IMR-90 (cell line): Measurements from ENCODE around the gene ST7. TPM values are rescaled to one million over a fixed set of nuclear protein-coding genes. Genes with fewer than 3 reads are reported as not detected.

Experiments
- ATAC-seq: fragments of 200-7000 bp; cut with Tn5 transposase; 2 replicates; pipeline ENCODE4 v1.9.1; 2020; ENCODE audit warnings: low read depth, mild to moderate bottlenecking, moderate library complexity
- BruUV-seq: library from RNA; stranded (reverse); fragments of 400-500 nt; replicated peaks from 2 replicates; lab custom pipeline; 2021; lab: Mats Ljungman, UMichigan
- CTCF ChIA-PET: fragments of 300-600 bp; formaldehyde crosslinking; extraction: SDS; loops from one replicate; lab custom pipeline; 2021; ENCODE audit warnings: antibody characterized with exemption; lab: Yijun Ruan, JAX
- POLR2A ChIA-PET: fragments of 300-600 bp; sonication (Branson Sonifier 250); formaldehyde crosslinking; loops from one replicate; lab custom pipeline; 2022; ENCODE audit warnings: antibody characterized with exemption; ENCODE audit not compliant: unreplicated experiment; lab: Charles Lee
- DNase-seq: peaks from one replicate; pipeline ENCODE4 v3.0.0; 2013
- H2AFZ ChIP-seq: replicated peaks from 2 replicates; pipeline ENCODE3; 2013; ENCODE audit warnings: low read length, mild to moderate bottlenecking; ENCODE audit not compliant: poor library complexity
- H2AK5ac ChIP-seq: 2 replicates; pipeline ENCODE4 v1.6.1; 2013; ENCODE audit warnings: low read depth, low read length, inconsistent platforms
- H2AK9ac ChIP-seq: replicated peaks from 2 replicates; pipeline ENCODE3; 2013; ENCODE audit warnings: mild to moderate bottlenecking, low read depth, low read length, moderate library complexity; ENCODE audit not compliant: poor library complexity
- H2BK120ac ChIP-seq: 2 replicates; pipeline ENCODE4 v1.6.1; 2013; ENCODE audit warnings: low read depth, low read length, inconsistent platforms
- H2BK15ac ChIP-seq: 3 replicates; pipeline ENCODE4 v1.6.1; 2013; ENCODE audit warnings: low read depth, low read length, inconsistent platforms
- H2BK20ac ChIP-seq: 2 replicates; pipeline ENCODE4 v1.6.1; 2013; ENCODE audit warnings: low read depth, mild to moderate bottlenecking, inconsistent platforms, low read length, moderate library complexity
- H2BK5ac ChIP-seq: 2 replicates; pipeline ENCODE4 v1.6.1; 2013; ENCODE audit warnings: mild to moderate bottlenecking, low read depth, low read length, inconsistent platforms; ENCODE audit not compliant: poor library complexity, severe bottlenecking
- H3K14ac ChIP-seq: replicated peaks from 2 replicates; pipeline ENCODE4 v1.6.1; 2013; ENCODE audit warnings: low read depth, low read length, inconsistent platforms
- H3K18ac ChIP-seq: 2 replicates; pipeline ENCODE4 v1.6.1; 2013; ENCODE audit warnings: low read depth, low read length, control low read depth
- H3K23ac ChIP-seq: 2 replicates; pipeline ENCODE4 v1.6.1; 2013; ENCODE audit warnings: low read depth, low read length, inconsistent platforms
- H3K27ac ChIP-seq: 2 replicates; pipeline ENCODE4 v1.5.1; 2013; ENCODE audit warnings: mild to moderate bottlenecking, control low read depth, low read length; ENCODE audit not compliant: insufficient read depth
- H3K27me3 ChIP-seq: 2 replicates; pipeline ENCODE4 v1.6.1; 2013; ENCODE audit warnings: low read length; ENCODE audit not compliant: control insufficient read depth, insufficient read depth
- H3K36me3 ChIP-seq: 2 replicates; pipeline ENCODE4 v1.6.1; 2013; ENCODE audit warnings: low read length, mixed read lengths; ENCODE audit not compliant: control insufficient read depth, insufficient read depth
- H3K4ac ChIP-seq: 2 replicates; pipeline ENCODE4 v1.6.1; 2013; ENCODE audit warnings: low read depth, low read length, inconsistent platforms
- H3K4me1 ChIP-seq: 2 replicates; pipeline ENCODE4 v1.6.1; 2013; ENCODE audit warnings: low read length, mixed read lengths; ENCODE audit not compliant: control insufficient read depth, insufficient read depth
- H3K4me2 ChIP-seq: 2 replicates; pipeline ENCODE4 v1.6.1; 2013; ENCODE audit warnings: low read depth, mild to moderate bottlenecking, control low read depth, low read length, moderate library complexity
- H3K4me3 ChIP-seq: 2 replicates; pipeline ENCODE4 v1.5.1; 2013; ENCODE audit warnings: low read depth, mild to moderate bottlenecking, control low read depth, low read length, moderate library complexity; ENCODE audit not compliant: insufficient read depth
- H3K56ac ChIP-seq: 2 replicates; pipeline ENCODE4 v1.6.1; 2013; ENCODE audit warnings: low read length, inconsistent platforms; ENCODE audit not compliant: insufficient read depth; ENCODE audit errors: extremely low read depth
- H3K79me1 ChIP-seq, 2 experiments: 2 replicates each; pipeline ENCODE4 v1.6.1; 2013; ENCODE audit warnings: low read length in 2 of 2, inconsistent platforms in 1 of 2, low read depth in 1 of 2
- H3K9ac ChIP-seq: 2 replicates; pipeline ENCODE4 v1.6.1; 2013; ENCODE audit warnings: low read depth, low read length, control low read depth
- H3K9me1 ChIP-seq: 2 replicates; pipeline ENCODE4 v1.6.1; 2013; ENCODE audit warnings: low read length, inconsistent platforms; ENCODE audit not compliant: insufficient read depth
- H3K9me3 ChIP-seq: 2 replicates; pipeline ENCODE4 v1.6.1; 2013; ENCODE audit warnings: low read length; ENCODE audit not compliant: control insufficient read depth, insufficient read depth
- H4K20me1 ChIP-seq: 2 replicates; pipeline ENCODE4 v1.6.1; 2013; ENCODE audit warnings: low read length, inconsistent platforms; ENCODE audit not compliant: insufficient read depth
- H4K5ac ChIP-seq: 2 replicates; pipeline ENCODE4 v1.6.1; 2013; ENCODE audit warnings: mild to moderate bottlenecking, low read depth, low read length, control low read depth
- H4K8ac ChIP-seq, 2 experiments: 2 replicates each; pipeline ENCODE4 v1.6.1; 2013; ENCODE audit warnings: low read depth in 2 of 2, low read length in 2 of 2, control low read depth in 1 of 2, inconsistent platforms in 1 of 2
- H4K91ac ChIP-seq: 2 replicates; pipeline ENCODE4 v1.6.1; 2013; ENCODE audit warnings: low read depth, low read length, inconsistent platforms; ENCODE audit not compliant: insufficient read depth
- BHLHE40 ChIP-seq: fragments of 150-350 bp; IDR thresholded peaks from 2 replicates; pipeline ENCODE4 v1.6.1; 2016; ENCODE audit warnings: mild to moderate bottlenecking, low read depth, low read length
- CEBPB ChIP-seq: IDR thresholded peaks from 2 replicates; pipeline ENCODE4 v1.6.1; 2012; ENCODE audit warnings: low read depth, low read length, improper control_type of control experiment
- CHD1 ChIP-seq: IDR thresholded peaks from 2 replicates; pipeline ENCODE4 v1.6.1; 2012; ENCODE audit warnings: low read depth, low read length, improper control_type of control experiment
- CTCF ChIP-seq: conservative IDR thresholded peaks from 2 replicates; pipeline ENCODE4 v1.5.1; 2012; ENCODE audit warnings: mild to moderate bottlenecking, low read depth, low read length, improper control_type of control experiment
- FOS ChIP-seq: fragments of 150-350 bp; IDR thresholded peaks from 2 replicates; pipeline ENCODE4 v1.6.1; 2016; ENCODE audit warnings: low read depth, low read length
- MAFK ChIP-seq: IDR thresholded peaks from 2 replicates; pipeline ENCODE4 v1.6.1; 2012; ENCODE audit warnings: low read depth, low read length, improper control_type of control experiment
- MAZ ChIP-seq: IDR thresholded peaks from 2 replicates; pipeline ENCODE4 v1.6.1; 2012; ENCODE audit warnings: low read depth, mild to moderate bottlenecking, low read length, improper control_type of control experiment, moderate library complexity, borderline replicate concordance
- MXI1 ChIP-seq: IDR thresholded peaks from 2 replicates; pipeline ENCODE4 v1.6.1; 2012; ENCODE audit warnings: low read depth, mild to moderate bottlenecking, low read length, moderate library complexity, borderline replicate concordance
- NFE2L2 ChIP-seq: fragments of 150-350 bp; IDR thresholded peaks from 2 replicates; pipeline ENCODE4 v1.6.1; 2016; ENCODE audit warnings: low read depth, mild to moderate bottlenecking, low read length
- POLR2A ChIP-seq: IDR thresholded peaks from 2 replicates; pipeline ENCODE4 v1.6.1; 2012; ENCODE audit warnings: mild to moderate bottlenecking, low read depth, low read length
- RAD21 ChIP-seq: IDR thresholded peaks from 2 replicates; pipeline ENCODE4 v1.6.1; 2012; ENCODE audit warnings: low read length, improper control_type of control experiment
- RCOR1 ChIP-seq: IDR thresholded peaks from 2 replicates; pipeline ENCODE4 v1.6.1; 2012; ENCODE audit warnings: mild to moderate bottlenecking, low read length, improper control_type of control experiment; ENCODE audit not compliant: insufficient replicate concordance
- RFX5 ChIP-seq: IDR thresholded peaks from 2 replicates; pipeline ENCODE4 v1.8.0; 2012; ENCODE audit warnings: low read depth, mild to moderate bottlenecking, low read length, moderate library complexity
- SMC3 ChIP-seq: fragments of 150-350 bp; IDR thresholded peaks from 2 replicates; pipeline ENCODE4 v1.6.1; 2016; ENCODE audit warnings: low read depth, mild to moderate bottlenecking, antibody characterized with exemption, low read length, moderate library complexity
- WGBS, 2 experiments: methylation state at CpG; one replicate each; pipeline versions ENCODE4 v1.1.5 to v1.1.7; 2013; ENCODE audit warnings: missing lambda C conversion rate in 2 of 2; ENCODE audit not compliant: insufficient read length in 1 of 2; ENCODE audit errors: extremely low coverage in 2 of 2; 5-methylcytosine and 5-hydroxymethylcytosine counted together
- dilution Hi-C: fragments of 300-500 bp; cut with HindIII; formaldehyde crosslinking; loops from one replicate; pipeline ENCODE4 v1.14.3; 2018; ENCODE audit warnings: low sequenced_read_pairs; ENCODE audit not compliant: unreplicated experiment
- in situ Hi-C: fragments of 300-500 bp; cut with MboI; formaldehyde crosslinking; loops from 3 replicates; pipeline ENCODE4 v1.14.3; 2019; ENCODE audit warnings: low sequenced_read_pairs, inconsistent platforms, mixed read lengths
- intact Hi-C: fragments of 100-400 bp; cut with micrococcal nuclease; formaldehyde crosslinking; loops from 2 replicates; pipeline ENCODE4 v1.10.0; 2022
- polyA plus RNA-seq, 3 experiments: library from polyadenylated mRNA; depleted of rRNA; stranded (reverse); fragments of >200 nt; gene quantifications; 2 replicates each; pipeline ENCODE4 v1.2.3, GENCODE V29; 2012; ENCODE audit warnings: low replicate concordance in 1 of 3
- total RNA-seq: library from RNA; depleted of rRNA; stranded (reverse); fragments of >200 nt; gene quantifications from 2 replicates; pipeline ENCODE4 v1.2.3, GENCODE V29; 2012
- TF ChIP-seq, protein P1 (sequence below): fragments of 150-350 bp; IDR thresholded peaks from 2 replicates; pipeline ENCODE4 v1.6.1; 2017; ENCODE audit warnings: mild to moderate bottlenecking, antibody characterized with exemption, low read length, low read depth
- TF ChIP-seq, protein P2 (sequence below): fragments of 150-350 bp; IDR thresholded peaks from 2 replicates; pipeline ENCODE4 v1.6.1; 2016; ENCODE audit warnings: low read depth, mild to moderate bottlenecking, low read length, moderate library complexity, borderline replicate concordance

The ST7 gene
- total and polyA plus RNA-seq, 2 of the 4 experiments (the other 2 are of a cell fraction), result 18.6 to 26.0 TPM

- Histone ChIP-seq H4K8ac (no peak overlapping the region), H2AK5ac (no peak overlapping the region), H3K9me1 (peaks cover 3% of the 10 kb centered on the region; the same call in 1 of the 2 replicates), H3K18ac (no peak overlapping the region), H3K56ac (no peak overlapping the region), H3K9me3 (no peaks in the 10 kb centered on the region), H4K5ac (no peak overlapping the region), H2BK120ac (no peak overlapping the region), H3K27ac (no peak overlapping the region), H3K14ac (no peak overlapping the region), H2BK5ac (no peak overlapping the region), H3K9ac (no peak overlapping the region), H3K4ac (no peak overlapping the region), H2AK9ac (no peak overlapping the region), H3K27me3 (no peaks in the 10 kb centered on the region), H3K23ac (no peak overlapping the region), H3K36me3 (no peaks in the 10 kb centered on the region), H3K4me1 (no peaks in the 10 kb centered on the region; the same call in 1 of the 2 replicates), H4K20me1 (no peaks in the 10 kb centered on the region), H3K4me2 (no peak overlapping the region), H2AFZ (no peak overlapping the region), H2BK15ac (no peak overlapping the region), H3K4me3 (no peak overlapping the region), H2BK20ac (no peak overlapping the region), H3K79me1 (peaks cover 19 to 26% of the 10 kb centered on the region in 2 experiments), H4K91ac (no peak overlapping the region)
- BruUV-seq, result no TSS peak
- ChIA-PET POLR2A (no interaction called here), CTCF (interaction anchor here (1.1 kb wide), 1 partner anchor 60 kb away, joined by 3 read pairs; no protein-coding TSS in a partner anchor)
- in situ Hi-C loops (no loop called here), intact Hi-C loops (no loop called here), dilution Hi-C loops (no loop called here)
- no peak for TF ChIP-seq BHLHE40
- TF ChIP-seq POLR2A, result no peak
- TF ChIP-seq MAFK, result no peak
- no peak for TF ChIP-seq CTCF
- TF ChIP-seq FOS, result no peak
- no peak for TF ChIP-seq RAD21
- TF ChIP-seq, protein P1, sequence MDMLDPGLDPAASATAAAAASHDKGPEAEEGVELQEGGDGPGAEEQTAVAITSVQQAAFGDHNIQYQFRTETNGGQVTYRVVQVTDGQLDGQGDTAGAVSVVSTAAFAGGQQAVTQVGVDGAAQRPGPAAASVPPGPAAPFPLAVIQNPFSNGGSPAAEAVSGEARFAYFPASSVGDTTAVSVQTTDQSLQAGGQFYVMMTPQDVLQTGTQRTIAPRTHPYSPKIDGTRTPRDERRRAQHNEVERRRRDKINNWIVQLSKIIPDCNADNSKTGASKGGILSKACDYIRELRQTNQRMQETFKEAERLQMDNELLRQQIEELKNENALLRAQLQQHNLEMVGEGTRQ, result no peak
- no peak for TF ChIP-seq CEBPB
- TF ChIP-seq RFX5, result no peak
- TF ChIP-seq SMC3, result no peak
- no peak for TF ChIP-seq MAZ
- TF ChIP-seq, protein P2, sequence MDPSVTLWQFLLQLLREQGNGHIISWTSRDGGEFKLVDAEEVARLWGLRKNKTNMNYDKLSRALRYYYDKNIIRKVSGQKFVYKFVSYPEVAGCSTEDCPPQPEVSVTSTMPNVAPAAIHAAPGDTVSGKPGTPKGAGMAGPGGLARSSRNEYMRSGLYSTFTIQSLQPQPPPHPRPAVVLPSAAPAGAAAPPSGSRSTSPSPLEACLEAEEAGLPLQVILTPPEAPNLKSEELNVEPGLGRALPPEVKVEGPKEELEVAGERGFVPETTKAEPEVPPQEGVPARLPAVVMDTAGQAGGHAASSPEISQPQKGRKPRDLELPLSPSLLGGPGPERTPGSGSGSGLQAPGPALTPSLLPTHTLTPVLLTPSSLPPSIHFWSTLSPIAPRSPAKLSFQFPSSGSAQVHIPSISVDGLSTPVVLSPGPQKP, result no peak
- no peak for TF ChIP-seq RCOR1
- no peak for TF ChIP-seq MXI1
- no peak for TF ChIP-seq NFE2L2
- no peak for TF ChIP-seq CHD1
- no CpG with 5 or more reads among the region's 1 CpG for WGBS, 2 experiments
- DNase-seq (no peak), ATAC-seq (no peak)
Observed at GRCh38 chr7:117067340-117067739, 114.0 kb downstream of the ST7 start.
